ENCODE results near the gene FGFBP1.

The FGFBP1 gene

DNA sequence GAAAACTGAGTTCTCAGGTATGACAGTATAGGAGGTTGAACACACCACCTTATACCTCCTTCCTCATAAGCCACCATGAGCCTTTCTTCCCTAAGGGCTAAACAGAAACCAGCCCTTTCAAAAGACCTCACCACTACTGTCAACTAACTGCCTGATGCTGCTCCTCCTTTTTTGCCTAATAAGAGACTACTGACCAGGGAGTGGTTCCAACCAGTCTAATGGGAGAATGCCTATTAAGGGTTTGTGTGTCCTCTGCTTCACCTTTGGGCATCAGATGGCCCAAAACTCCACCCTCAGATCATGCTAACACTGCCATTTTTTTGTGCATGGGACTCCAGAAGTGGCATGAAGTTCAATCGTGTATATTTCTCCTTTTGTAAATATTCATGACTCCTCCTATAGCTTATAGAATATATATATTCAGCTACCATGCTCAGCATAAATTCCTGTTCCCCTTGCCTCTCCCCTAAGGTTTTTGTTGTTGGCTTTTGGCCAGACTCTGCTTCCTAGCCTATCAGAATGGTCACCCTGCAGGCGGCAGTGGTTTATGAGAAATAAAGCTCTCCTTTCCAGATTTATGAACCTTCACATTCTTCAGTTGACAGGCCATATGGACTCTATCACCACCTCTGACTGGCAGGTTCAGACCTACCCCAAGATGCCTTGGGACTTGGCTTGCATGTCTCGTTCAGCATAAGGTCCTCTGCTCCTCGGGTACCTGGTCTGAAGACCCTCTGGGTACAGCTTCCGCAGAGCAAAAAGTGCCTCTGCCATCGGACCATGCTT is 28.2 kb downstream of the FGFBP1 start:
- no peak for DNase-seq

DNA sequence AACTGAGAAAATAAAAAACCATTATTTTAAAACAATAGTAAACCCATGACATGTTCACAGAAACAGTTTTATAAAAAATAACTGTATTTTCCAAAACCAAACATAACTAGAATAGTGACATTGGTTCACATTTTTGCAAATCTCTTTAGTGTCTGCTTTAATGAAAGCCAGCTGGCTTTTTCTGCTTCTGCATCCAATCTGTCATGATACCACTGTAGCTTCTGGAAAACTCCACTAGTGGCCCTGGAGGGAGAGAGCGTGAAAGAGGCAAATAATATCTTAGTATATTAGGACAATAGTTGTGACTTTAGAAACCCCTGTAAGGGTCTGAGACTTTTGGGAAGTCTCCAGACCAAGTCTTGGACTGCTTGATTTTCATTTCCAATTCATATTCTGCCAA is 31.1 kb downstream of the FGFBP1 start:
- no peak for DNase-seq

DNA sequence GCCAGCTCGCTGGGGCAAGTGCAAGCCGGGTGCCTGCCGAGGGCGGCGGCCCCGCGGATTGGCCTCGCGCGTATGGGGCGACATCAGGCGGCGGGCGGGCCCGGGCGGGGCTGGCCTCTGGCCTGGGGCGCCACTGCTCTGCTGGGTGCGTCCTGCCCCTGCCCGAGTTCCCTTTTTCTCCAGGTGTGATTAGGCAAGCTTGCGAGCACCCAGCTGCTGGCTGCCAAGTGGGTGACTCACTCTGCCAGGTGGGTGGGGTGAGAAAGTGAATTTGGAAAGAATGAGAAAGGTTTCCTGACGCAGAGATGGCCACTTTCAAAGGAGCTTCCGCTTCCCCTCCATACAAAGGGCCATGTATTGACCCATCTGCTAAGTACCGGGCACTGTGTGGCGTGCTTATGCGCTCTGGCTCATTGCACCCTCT is 32.5 kb downstream of the FGFBP1 start:
- DNase-seq: no peak

DNA sequence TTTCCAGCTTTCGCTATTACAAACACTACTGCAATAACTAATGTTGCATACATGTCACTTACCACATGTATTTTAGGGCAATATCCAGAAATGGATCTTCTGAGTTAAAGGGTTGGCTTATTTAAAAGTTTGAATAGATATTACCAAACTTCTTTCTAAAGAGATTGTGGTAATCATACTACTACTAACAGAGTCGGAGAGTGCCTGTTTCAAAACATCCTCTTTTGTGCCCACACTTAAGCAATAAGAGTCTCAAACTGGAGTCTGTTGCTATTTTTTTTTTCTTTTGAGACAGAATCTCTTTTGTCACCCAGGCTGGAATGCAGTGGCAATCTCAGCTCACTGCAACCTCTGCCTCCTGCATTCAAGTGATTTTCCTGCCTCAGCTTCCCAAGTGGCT is 35.8 kb downstream of the FGFBP1 start:
- no peak for DNase-seq

DNA sequence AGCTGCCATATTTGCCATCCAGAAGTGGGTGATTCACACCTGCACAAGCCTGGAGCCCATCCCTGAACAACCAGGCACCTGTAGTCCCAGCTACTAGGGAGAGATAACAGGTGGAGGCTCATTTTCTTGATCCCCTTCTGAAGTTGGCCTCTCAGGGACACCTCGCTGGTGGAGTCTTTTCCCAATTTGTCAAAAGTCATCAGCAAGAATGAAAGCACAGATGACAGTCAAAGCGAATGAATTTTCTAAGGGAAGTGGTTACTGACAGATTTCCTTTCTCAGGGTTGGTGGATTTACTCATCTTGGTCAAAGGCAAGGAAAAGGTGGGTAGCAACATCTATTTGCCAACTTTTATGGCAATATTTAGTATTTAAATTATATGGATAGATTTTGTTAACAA is 36.5 kb downstream of the FGFBP1 start:
- no peak for DNase-seq

DNA sequence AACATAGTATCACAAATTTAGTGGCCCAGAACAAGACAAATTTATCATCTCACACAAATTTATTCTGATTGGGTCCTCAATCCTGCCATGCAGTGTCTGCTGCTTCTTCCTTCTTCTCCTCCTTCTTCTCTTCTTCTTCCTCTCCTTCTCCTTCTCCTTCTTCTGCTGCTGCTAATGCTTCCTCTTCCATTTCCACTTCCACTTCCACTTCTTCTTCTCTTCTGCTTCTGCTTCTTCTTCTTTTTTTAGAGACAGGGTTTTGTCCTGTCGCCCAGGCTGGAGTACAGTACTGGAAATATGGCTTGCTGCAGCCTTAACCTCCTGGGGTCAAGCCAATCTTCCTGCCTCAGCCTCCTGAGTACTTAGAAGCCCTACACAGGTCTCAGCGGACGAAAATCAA is 37.5 kb downstream of the FGFBP1 start:
- DNase-seq: no peak

DNA sequence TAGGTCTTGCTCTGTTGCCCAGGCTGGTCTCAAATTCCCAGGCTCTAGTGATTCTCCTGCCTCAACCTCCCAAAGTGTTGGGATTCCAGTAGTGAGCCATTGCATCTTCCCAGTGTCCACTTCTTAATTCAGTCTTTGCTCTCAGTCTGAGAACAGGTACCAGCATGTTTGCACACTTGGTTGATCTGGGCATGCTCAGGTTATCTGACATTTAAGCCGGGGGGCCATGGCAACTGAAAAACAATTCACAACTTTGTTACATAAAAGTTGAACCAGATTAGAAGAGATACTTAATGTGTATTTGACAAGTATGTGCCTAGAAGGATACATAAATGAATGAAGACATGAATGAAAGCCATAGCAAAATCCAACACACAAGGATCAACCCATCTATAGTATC is 39.0 kb downstream of the FGFBP1 start:
- no peak for DNase-seq

DNA sequence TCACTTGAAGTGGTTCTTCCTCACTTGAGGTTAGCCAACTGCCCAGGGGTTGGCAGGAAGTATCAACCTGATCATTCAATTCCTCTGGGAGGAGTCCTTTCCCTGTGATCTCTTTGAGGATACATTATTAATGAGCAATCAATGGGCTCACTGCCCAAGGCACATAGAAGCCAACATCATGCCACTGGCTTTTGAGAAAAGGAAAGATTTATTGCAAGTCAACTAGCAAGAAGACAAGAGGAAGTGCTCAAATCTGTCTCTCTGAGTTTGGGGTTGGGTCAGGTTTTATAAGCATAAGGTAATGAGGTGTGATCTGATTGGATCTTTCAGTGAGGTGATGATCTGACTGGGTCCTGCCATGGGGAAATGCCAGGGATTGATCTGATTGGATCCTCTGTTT is 39.6 kb downstream of the FGFBP1 start:
- DNase-seq: no peak

DNA sequence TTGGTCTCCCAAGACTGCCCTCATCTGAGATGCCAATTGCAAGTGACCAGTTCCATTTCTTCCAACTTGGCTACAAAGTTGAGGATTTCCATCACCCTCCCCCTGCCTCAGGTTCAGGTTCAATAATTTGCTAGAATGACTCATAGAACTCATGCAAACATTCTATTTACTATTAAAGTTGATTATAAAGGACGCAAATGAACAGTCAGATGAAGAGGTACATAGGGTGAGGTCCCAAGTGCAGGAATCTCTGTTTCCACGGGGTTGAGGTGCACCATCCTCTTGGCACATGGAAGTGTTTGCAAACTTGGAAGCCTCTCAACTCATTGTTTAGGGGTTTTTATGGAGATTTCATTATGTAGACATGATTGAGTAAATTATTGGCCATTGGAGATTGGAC is 41.0 kb downstream of the FGFBP1 start:
- DNase-seq: no peak

DNA sequence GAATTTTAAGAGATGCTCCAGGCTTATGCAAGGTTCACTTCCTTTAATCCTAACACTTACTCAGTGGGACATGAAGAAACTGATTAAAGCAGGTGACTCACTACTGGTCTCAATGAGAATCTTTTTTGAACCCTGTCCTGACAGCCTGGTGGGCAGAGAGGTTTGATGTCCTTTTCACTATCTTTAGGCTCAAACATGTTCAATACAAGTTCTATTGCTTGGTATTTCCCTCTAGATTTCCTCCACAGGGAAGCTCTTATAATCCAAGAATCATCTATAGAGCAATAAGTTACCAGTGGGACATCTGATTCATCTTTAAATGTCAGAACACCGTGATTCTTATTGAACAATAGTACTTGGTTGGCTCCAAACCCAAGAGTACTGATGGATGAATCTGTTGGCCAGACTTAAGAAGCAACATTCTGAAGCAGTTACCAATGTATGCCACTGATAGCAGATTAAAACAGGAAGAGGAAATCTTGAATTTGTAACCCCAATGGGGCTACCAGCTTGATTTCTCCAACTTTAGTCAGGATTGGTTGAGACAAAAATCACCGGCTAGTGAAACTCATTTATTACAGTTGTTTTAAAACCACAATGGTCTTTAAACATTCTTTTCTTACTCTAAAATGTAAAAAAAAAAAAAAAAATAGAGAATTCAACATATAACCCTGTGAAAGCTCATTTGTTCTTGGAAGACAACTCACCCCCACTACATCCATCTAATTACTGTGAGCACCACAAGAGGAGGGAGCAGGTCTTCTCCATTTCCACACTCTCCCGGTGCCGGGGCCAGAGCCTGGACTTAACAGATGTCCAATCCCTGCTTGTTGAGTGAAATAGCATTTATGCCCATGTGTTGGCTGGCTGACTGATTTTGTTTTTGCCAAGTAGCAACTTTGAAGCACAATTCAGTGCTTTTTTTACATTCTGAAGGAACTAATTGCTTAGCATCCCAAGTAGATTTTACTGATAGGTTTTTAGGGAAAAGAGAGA is 43.3 kb downstream of the FGFBP1 start:
- DNase-seq: no peak

DNA sequence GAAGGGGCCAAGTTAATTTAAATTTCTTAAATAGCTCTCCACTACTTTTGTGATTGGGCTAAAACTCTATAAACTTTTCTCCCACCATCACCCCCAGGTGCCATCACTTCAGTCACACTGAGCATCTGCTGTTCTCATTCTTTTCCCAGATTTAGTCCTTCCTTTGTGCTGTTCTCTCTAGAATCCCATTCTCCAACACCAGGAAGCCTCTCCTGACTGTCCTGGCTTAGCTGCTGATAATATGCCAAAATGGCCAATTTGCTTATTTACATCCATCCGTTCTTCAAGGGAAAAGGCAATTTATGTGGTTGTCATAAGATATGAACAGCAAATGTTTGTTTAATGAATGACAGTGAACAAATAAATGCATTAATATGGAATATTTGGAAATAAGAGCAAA is 44.1 kb downstream of the FGFBP1 start:
- DNase-seq: no peak

DNA sequence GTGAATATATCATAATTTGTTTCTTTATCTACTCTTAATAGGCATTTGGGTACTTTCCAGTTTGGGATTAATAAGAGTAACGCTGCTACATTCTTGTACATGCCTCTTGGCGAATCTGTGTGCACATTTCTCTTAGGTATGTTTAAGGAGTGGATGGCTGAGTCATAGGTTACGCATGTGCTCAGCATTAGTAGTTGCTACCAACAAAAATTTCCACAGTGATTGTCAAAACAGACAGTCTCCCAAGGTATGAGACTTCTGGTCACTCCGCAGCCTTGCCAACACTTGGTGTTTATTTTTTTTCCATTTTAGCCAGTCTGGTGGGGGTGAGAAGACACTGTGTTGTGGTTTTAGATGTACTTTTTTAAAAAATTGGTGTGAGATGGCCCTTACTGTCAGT is 44.6 kb downstream of the FGFBP1 start:
- no peak for DNase-seq

DNA sequence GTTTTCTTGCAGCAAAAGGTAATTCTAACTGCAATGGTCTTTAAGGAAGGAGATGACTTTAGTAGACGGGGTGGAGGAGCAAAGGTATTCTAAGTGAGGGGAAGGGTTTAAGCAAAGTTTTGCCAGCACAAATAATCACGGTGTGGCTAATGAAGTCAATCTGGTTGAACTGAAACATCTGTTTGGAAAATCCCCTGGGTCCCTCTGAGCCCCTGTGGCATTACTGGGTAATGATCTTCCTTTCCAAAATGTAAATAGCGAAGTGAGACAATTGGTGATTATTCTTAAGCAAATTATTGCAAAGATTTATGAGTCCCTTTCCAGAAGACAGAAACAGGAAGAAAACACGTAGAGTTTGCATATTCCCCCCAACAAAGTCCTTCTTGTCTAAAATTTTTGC is 47.2 kb downstream of the FGFBP1 start:
- DNase-seq: no peak

DNA sequence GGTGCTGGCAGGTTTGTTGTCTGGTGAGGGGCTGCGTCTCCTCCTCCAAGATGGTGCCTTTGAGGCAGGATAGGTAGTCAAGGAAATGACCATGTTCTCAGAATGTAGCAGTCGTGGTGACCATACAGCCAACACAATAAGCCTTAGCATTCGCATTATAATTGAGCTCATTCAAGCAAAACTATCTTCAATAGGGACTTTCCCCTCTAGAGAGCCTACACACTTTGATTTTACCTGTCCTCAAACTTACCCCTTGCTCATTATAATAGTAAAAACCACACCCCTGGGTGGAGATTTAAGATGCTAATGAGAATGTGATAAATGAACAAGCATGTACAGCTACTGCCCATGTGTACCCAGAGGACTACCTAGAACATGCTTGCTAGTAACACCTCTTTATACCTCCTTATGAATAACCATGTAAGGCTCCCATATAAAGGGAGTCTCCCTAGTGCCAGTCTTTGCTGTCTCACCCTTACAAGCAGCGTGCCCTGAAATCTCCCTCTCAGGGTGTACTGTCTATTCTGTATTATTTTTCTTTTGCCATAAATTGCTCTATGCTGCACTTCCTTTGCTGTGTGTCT is 48.2 kb downstream of the FGFBP1 start:
- DNase-seq: no peak

DNA sequence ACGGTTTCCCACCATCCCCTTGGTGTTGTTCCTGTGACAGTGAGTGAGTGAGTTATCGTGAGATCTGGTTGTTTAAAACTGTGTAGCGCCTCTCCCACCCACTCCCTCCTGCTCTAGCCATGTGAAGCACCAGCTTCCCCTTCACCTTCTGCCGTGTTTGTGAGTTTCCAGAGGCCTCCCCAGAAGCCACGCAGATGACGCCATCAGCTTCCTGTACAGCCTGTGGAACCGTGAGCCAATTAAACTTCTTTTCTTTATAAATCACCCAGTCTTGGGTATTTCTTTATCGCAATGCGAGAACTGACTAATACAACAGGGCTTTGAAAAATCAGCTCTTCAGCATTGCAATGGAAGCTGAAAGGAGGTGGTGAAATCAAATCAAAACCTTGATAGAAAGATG is 50.0 kb downstream of the FGFBP1 start:
- DNase-seq: no peak

All from activated CD4-positive, CD25-positive, alpha-beta regulatory T cell treated with anti-CD3 and anti-CD28 coated beads, Interleukin-2, amount 50 U/mL, for 72 hours (primary cell).